OCI-LY7 (cell line): ENCODE measurements around the gene ITIH1. TPM values are rescaled to one million over a fixed set of nuclear protein-coding genes. Genes with fewer than 3 reads are reported as not detected.

Experiments
- BruUV-seq: library from RNA; stranded (reverse); fragments of 400-500 nt; replicated peaks from 2 replicates; lab custom pipeline; 2021; lab: Mats Ljungman, UMichigan
- CTCF ChIA-PET: fragments of 300-600 bp; sonication (Branson Sonifier 250); formaldehyde crosslinking; loops from one replicate; lab custom pipeline; 2022; ENCODE audit warnings: antibody characterized with exemption; ENCODE audit not compliant: unreplicated experiment; lab: Charles Lee
- POLR2A ChIA-PET: fragments of 300-600 bp; sonication (Branson Sonifier 250); formaldehyde crosslinking; loops from one replicate; lab custom pipeline; 2022; ENCODE audit warnings: antibody characterized with exemption; lab: Charles Lee
- DNase-seq: peaks from one replicate; pipeline ENCODE4 v3.0.0-alpha.2; 2015; ENCODE audit warnings: low spot score
- H2AFZ ChIP-seq: fragments of 200-600 bp; sonication (generic), shearing (Covaris generic); 2 replicates; pipeline ENCODE4 v1.6.1; 2014; ENCODE audit warnings: mild to moderate bottlenecking, antibody characterized with exemption, low read length, moderate library complexity
- H3K27ac ChIP-seq: fragments of 200-600 bp; sonication (generic); 2 replicates; pipeline ENCODE4 v1.5.1; 2014; ENCODE audit warnings: mixed run types, low read depth, mild to moderate bottlenecking, moderate library complexity, low read length, inconsistent platforms; ENCODE audit not compliant: poor library complexity, severe bottlenecking
- H3K36me3 ChIP-seq: fragments of 200-600 bp; sonication (generic); 2 replicates; pipeline ENCODE4 v1.6.1; 2014; ENCODE audit warnings: mild to moderate bottlenecking, antibody characterized with exemption, low read length, moderate library complexity, mixed read lengths; ENCODE audit not compliant: insufficient read depth
- H3K4me1 ChIP-seq: fragments of 200-600 bp; sonication (generic); 2 replicates; pipeline ENCODE4 v1.5.1; 2014; ENCODE audit warnings: mild to moderate bottlenecking, low read length; ENCODE audit not compliant: insufficient read depth, poor library complexity, severe bottlenecking
- H3K4me2 ChIP-seq: fragments of 200-600 bp; sonication (generic); 2 replicates; pipeline ENCODE4 v1.6.1; 2014; ENCODE audit warnings: mild to moderate bottlenecking, low read length
- H3K4me3 ChIP-seq: fragments of 200-600 bp; sonication (generic); 2 replicates; pipeline ENCODE4 v1.5.1; 2014; ENCODE audit warnings: mild to moderate bottlenecking, low read depth, low read length; ENCODE audit not compliant: poor library complexity, severe bottlenecking
- H3K79me2 ChIP-seq: fragments of 200-600 bp; sonication (generic); 2 replicates; pipeline ENCODE4 v1.6.1; 2016; ENCODE audit warnings: low read depth, mild to moderate bottlenecking, low read length, moderate library complexity, mixed read lengths; ENCODE audit not compliant: insufficient read depth
- H3K9me2 ChIP-seq: fragments of 200-600 bp; sonication (generic); 2 replicates; pipeline ENCODE4 v1.6.1; 2016; ENCODE audit warnings: mild to moderate bottlenecking, low read length, mixed read lengths; ENCODE audit not compliant: insufficient read depth
- H3K9me3 ChIP-seq: fragments of 200-600 bp; sonication (generic); 2 replicates; pipeline ENCODE4 v1.6.1; 2014; ENCODE audit warnings: mild to moderate bottlenecking, mixed run types, low read length, mixed read lengths
- H4K20me1 ChIP-seq: fragments of 200-600 bp; sonication (generic); 2 replicates; pipeline ENCODE4 v1.6.1; 2014; ENCODE audit warnings: mild to moderate bottlenecking, antibody characterized with exemption, low read length, moderate library complexity, mixed read lengths; ENCODE audit not compliant: insufficient read depth
- CTCF ChIP-seq: fragments of 200-600 bp; sonication (generic); conservative IDR thresholded peaks from 2 replicates; pipeline ENCODE4 v1.5.1; 2014; ENCODE audit warnings: mild to moderate bottlenecking, antibody characterized with exemption, low read length, moderate library complexity, mixed read lengths
- EZH2phosphoT487 ChIP-seq: fragments of 200-600 bp; sonication (generic); IDR thresholded peaks from 2 replicates; pipeline ENCODE4 v1.6.1; 2018; ENCODE audit warnings: low read depth, borderline replicate concordance, mild to moderate bottlenecking, mixed run types, antibody characterized with exemption, low read length, moderate library complexity, mixed read lengths
- intact Hi-C: fragments of 100-400 bp; cut with micrococcal nuclease; formaldehyde crosslinking; loops from one replicate; pipeline ENCODE4 v1.10.0; 2022; ENCODE audit not compliant: unreplicated experiment
- total RNA-seq, 2 experiments: library from RNA; depleted of rRNA in 1 of 2; stranded (reverse); fragments of >200 nt in 1 of 2; shearing (Covaris generic) in 1 of 2; gene quantifications; 2 replicates each; pipeline ENCODE4 v1.2.3, GENCODE V29; 2014 to 2022

Gene ITIH1
- total RNA-seq, 2 experiments from 2014 or later, result not detected

- Histone ChIP-seq H3K9me2 (no peaks in the 10 kb centered on the region), H4K20me1 (no peaks in the 10 kb centered on the region), H3K9me3 (no peaks in the 10 kb centered on the region), H3K27ac (no peak overlapping the region), H3K36me3 (no peaks in the 10 kb centered on the region), H3K79me2 (no peaks in the 10 kb centered on the region), H3K4me2 (no peak overlapping the region), H2AFZ (no peak overlapping the region), H3K4me3 (no peak overlapping the region), H3K4me1 (peaks cover 5% of the 10 kb centered on the region)
- no peak for TF ChIP-seq EZH2phosphoT487
- no peak for TF ChIP-seq CTCF
- ChIA-PET POLR2A (no interaction called here), CTCF (no interaction called here)
- no peak for DNase-seq
- intact Hi-C loops, result no loop called here
- no TSS peak for BruUV-seq
These were observed 4.3 kb downstream of the ITIH1 start for GRCh38 chr3:52781741-52782140.

- no TSS peak for BruUV-seq
- DNase-seq, result no peak
- H3K4me3 ChIP-seq, result no peak overlapping the region
- POLR2A ChIA-PET, result no interaction called here
- H3K27ac ChIP-seq, result no peak overlapping the region
- intact Hi-C loops, result no loop called here
- H2AFZ ChIP-seq, result no peak overlapping the region
- H3K9me2 ChIP-seq, result no peaks in the 10 kb centered on the region
- no peak for TF ChIP-seq EZH2phosphoT487
- TF ChIP-seq CTCF, result no peak
- no peak overlapping the region for H3K4me2 ChIP-seq
- CTCF ChIA-PET, result interaction anchor here (1.0 kb wide), 1 partner anchor 18 kb away, joined by 3 read pairs; no protein-coding TSS in a partner anchor
- no peaks in the 10 kb centered on the region for H3K9me3 ChIP-seq
- H3K36me3 ChIP-seq, result no peaks in the 10 kb centered on the region
- peaks cover 5% of the 10 kb centered on the region for H3K4me1 ChIP-seq
- no peaks in the 10 kb centered on the region for H4K20me1 ChIP-seq
- H3K79me2 ChIP-seq, result no peaks in the 10 kb centered on the region
These were observed 5.2 kb downstream of the ITIH1 start for GRCh38 chr3:52782412-52783210.

DNA sequence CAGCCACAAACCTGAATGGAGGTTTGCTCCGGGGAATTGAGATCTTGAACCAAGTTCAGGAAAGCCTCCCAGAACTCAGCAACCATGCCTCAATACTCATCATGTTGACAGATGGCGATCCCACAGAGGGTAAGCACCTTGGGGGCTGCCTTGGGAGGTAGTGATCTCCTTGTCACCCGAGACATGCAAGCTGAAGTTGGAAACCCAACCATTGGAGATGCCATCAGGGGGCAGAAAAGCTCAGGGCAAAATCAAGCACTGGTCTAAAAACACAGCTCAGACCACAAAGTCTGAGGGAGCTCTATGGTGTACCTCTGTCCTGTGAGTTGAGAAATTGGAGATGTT, 5.8 kb downstream of the ITIH1 start:
- Histone ChIP-seq H2AFZ (no peak overlapping the region), H3K4me1 (peaks cover 5% of the 10 kb centered on the region), H3K4me3 (no peak overlapping the region), H3K4me2 (no peak overlapping the region), H3K79me2 (no peaks in the 10 kb centered on the region), H3K36me3 (no peaks in the 10 kb centered on the region), H3K9me3 (no peaks in the 10 kb centered on the region), H4K20me1 (no peaks in the 10 kb centered on the region), H3K27ac (no peak overlapping the region), H3K9me2 (no peaks in the 10 kb centered on the region)
- ChIA-PET POLR2A (no interaction called here), CTCF (interaction anchor here (0.6 to 1.0 kb wide), 2 partner anchors 18 to 263 kb away, joined by 3 to 4 read pairs; partner anchors contain the start of gene SFMBT1)
- intact Hi-C loops, result no loop called here
- BruUV-seq, result no TSS peak
- no peak for DNase-seq
- TF ChIP-seq EZH2phosphoT487 (no peak), CTCF (no peak)
